Suppressor macrophage treated with lipopolysaccharide for 1 hour (primary cell): ENCODE results near the gene PRKAG2.
"Not testable (repeated sequence)": the region's sequence is repeated elsewhere in the genome, so short reads cannot be mapped to it uniquely, and the experiment has no call there.

Source experiments
- DNase-seq, 3 donors: peaks; one replicate each; pipeline ENCODE4 v3.0.0-alpha.2; 2020 to 2022

PRKAG2 gene

DNA sequence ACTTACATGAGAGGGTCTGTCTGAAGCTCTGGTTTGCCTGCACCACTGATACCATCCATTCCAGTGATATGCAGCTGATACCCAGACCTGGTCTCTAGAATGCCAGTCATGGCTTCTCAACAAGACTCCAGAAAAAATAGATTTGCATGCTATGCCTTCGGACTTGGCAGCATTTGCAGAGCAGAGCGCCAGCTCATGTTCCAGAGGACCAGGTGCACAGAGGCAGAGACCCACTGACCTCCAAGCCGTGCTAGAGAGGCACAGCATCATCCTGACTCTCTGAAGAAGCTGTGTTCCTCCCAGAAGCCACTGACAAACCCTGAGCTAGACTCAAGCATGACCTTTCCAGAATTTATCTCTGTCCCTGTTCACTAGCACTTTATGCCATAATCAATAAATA lies 6.9 kb upstream of the PRKAG2 start:
- no peak for DNase-seq

DNA sequence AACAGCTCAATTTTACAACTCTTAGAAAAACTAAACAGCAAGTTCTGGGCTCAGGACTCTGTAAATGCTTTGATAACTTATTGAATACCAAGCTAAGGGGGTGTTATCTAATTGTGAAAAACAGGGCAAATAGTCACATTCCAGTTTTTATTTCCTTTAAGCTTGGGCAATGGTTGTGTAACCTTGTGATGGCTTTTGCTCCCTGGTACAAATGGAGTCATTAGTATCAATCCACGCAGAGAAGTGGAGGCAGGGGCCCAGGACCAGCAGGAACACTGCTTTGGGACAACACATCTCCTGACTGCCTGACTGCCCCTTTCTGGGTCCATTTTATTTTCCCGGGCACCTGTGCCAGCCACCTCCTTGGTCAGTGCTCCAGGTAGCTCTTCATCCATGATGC lies 5.8 kb upstream of the PRKAG2 start:
- no peak for DNase-seq

DNA sequence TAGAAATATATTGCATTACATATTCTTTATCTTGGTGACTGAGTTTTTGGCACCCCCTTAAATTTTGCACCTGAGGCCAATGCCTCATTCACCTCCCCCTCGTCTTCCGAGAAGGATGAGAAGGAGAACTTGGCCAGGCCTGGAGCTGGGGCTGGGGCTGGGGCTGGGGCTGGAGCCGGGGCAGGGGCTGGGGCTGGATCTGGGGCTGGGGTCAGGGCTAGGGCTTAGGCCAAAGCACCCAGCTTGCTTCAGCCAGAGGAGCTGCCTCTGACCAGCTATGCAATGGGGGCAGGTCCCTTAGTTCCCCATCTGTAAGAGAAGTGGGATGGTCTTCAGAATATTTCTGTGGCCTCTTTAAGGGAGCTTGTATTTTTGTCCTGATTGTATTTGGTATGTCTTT lies 3.8 kb upstream of the PRKAG2 start:
- DNase-seq = no peak

DNA sequence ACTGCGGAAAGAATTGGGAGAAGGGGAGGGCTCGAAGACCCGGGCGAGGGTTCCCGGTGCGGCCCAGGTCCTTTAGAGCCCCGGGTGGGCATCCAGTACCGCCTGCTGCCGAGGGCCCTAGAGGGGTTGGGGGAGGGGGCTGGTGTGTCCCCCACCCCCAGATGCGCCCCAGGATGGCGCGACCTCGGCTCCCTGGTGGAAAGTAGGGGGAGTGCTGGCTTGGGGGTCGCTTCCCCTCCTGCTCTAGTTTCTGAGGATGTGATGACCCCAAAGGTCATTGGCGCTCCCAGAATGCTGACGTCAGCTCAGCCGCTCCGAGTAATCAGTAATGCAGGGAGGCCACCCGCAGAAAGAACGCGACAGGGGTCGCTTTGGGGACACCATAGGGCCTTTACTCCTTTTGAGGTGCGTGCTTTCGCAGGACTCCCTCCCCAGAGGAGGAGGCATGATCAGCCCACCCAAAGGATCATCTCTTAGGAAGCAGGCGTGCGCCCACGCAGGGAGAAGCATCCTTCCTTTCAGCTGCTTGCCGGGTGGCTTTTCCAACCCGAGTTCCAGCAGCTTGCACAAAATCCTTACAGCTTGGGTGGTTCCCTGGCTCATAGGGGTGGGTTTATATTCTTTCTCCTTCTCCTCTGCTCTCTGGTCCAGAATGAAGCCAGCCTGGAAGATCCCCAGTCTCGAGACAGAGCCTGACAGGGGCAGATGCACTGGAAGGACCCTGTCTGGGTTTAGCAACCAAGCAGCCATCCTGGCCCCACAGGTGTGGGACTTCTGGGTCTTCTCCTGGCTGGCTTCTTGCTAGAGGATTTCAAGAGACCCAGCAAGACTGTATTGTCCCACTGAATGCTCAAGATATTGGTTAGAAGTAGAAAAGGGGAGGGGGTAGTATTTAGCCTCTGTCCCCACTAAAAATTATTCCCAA lies 1.3 kb upstream of the PRKAG2 start:
- DNase-seq = no peak

DNA sequence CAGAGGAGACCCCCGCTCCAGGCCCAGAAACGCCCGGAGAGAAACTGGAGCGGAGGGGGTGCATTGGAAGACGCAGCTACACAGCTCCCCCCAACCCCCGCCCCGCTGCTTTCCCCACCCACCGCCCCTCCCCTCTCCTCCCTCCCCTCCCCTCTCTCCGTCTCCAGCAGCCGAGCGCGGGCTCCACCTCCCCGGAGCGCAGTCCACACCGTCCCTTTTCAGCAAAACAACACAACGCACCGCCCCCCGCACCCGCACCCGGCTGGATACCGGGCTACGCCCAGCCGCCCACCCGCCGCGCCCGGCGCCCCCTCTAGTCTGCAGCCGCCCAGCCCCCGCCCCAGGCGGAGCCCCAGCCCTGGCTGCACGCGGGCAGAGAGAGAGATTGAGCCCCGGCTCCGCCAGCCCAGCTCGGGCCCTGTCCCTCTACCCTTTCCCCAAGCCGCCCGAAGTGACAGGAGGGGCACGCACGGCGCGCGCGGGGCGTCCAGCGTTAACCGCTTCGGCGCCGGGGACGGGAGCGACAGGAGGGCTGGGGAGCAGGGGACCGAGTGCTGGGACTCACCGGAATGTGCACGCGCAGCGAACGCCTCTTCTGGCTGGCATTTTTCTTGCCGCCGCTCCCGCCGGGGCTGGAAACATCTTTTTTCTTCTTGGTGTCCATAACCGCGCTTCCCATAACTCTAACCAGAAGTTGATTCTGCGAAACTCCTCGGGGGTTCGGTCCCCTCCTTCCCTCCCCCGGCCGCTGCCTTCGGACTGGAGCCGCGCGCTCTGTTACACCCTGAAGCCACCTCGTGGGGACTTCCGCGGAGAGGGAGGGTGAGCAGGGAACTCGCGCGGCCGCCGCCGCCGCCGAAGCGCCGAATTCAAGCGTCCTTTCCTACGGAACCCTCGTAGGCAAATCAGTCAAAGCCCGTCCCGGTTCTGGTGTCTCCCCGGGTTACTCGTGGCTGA lies 695 bp downstream of the PRKAG2 start:
- DNase-seq = peak; percentile 80 to 90 (median 85)

DNA sequence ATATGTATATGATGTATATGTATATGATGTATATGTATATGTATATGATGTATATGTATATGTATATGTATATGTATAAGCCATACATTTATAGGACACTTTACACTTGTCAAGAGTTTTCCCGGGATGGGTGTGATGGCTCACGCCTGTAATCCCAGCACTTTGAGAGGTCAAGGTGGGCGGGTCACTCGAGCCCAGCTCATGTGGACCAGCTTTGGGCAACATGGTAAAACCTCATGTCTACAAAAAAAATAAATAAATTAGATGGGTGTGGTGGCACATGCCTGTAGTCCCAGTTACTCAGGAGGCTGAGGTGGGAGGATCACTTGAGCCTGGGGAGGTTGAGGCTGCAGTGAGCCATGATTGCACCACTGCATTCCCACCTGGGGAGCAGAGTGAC lies 2.4 kb downstream of the PRKAG2 start:
- not testable (repeated sequence) for DNase-seq

DNA sequence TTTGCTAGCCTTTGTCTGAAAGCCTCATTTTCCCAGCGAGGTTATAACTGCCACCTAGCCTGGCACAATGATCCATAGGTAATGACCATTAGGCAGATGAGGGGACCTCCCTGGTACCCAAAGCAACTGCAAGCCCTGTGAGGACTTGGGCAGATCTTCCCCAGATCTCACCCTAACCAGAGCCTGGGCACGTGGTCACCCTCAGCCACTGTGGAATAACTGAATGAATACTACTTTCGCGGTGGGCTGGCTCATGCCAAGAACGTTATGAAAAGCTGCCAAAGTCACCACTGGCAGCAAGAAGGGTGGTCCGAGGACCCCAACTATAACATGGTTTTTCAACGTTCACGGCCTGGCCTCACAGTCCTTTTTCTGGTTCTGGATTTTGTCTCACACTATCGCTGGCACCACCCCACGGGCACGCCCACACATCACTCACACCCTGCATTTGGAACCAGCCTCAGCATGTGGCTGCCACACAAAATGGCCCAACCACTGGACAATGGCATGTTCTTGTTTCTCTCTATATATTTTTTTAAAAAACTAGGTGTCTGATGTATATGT lies 3.4 kb downstream of the PRKAG2 start:
- DNase-seq = no peak

DNA sequence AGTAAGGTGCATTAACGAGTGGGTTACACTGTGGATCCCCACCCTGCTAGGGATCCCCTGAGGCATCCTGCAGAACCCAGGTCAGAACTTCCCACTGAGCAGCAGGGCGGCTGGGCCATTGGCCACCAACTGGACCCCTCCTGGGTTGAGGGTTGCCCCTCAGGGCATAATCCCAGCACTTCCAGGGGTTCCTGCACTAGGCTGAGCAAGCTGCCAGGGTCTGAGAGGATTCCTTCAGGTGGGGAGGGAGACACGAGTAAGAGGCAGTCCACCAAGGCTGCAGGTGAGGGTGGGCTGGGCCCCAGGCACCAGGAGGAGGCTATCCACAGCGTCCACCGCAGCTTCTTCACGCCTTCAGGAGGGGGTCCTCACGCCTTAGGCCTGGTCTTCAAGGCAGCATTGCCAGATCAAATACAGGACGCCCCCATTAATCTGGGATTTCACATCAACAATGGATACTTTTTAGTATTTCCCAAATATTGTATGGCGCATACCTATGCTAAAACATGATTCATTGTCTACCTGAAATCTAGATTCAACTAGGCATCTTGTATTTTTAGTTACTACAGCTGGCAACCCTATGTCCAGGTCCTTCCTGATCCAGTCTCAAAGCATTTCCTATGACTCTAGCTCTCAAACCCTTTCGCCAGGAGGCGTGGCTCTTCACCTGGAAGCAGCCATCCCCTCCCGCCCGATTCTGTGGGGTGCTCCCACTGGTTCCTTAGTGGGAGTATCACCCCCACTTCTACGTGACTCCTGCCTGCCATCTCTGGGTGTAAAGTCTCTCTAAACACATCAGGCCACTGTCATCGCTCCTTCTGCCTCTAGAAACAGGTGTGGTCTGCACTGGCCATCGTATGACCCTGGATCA lies 4.1 kb downstream of the PRKAG2 start:
- no peak for DNase-seq

DNA sequence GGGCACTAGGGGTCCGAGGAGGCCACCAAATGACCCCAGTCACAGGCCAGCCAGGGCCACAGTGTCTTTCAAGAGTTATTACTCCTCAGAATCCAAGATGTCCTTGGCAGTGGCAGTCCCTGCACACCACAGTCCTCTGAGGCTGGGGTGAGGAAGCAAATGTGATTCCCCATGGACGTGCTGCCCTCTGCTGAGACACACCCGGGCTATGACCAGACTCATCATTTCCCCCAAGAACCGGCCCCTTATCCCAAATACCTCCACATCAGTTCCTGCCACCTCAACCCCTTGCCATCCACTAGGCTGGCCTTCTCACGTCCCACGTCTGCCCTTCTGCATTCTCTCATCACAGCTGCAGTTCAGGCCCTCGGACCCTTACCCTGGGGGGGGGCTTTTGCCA lies 5.0 kb downstream of the PRKAG2 start:
- peak; percentile 61 to 75 (median 70) for DNase-seq

DNA sequence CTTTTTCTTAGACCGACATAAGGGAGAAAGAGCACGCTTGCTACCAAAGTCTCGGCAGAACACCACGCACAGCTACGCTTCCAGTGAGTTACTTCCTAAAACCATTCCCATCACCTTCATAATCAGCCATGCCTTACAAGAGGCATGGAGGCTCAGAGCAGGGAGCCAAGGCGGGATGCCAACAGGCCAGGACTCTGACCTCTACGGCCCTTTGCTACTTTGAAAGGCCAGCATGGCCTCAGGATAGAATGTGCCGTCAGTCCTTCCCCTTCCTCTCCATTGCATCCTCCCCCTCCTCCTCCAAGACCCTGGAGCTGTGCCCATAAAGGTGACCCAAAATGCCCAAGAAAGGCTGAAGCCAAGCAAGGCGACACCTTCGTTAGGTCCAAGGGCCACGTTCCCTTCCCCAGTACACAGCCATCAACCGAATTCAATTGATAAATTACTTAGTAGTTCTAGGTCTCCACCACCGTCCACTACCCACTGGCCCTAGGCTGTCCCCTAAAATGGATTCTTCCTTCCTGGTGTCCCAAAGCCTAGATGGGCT lies 5.7 kb downstream of the PRKAG2 start:
- no peak for DNase-seq

DNA sequence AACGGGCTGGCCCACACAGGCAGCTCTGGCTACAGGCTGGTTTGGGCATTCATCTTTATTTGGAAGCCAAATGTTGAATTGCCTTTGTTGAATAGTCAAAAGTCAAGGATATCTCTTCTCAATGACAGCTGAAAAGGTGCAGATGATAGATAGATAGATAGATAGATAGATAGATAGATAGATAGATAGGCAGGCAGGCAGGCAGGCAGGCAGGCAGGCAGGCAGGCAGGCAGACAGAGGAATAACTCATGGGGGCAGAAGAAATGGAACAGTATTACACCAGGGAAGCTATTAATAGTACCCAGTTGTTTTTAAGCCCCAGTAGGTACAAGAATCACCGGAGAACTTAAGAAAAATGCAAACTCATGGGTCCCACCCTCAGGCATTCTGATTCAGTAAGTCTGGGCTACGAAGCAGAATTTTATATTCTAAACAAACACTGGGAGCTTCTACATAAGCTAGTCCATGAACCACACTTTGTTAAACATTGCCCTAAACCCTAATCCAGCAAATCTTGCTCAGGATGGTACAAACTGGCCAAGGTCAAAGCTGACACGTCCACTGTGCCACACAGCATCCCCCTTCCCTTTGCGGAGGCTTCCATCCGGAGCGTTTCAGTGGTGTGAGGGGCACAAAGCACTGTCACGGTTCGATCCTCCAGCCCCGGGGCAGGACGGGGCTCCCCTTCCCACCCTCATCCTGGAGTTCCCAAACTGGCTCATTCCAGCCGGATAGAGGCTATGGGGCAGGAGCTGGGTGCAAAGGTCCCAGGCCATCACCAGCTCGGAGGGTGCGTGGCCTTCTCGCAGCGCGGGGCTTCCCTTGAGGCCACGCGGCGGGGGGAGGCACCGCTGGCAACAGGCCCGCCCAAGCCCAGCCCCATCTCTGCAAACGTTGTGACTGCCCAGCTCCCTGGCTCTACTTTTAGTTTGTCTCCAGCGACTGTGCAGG lies 6.7 kb downstream of the PRKAG2 start:
- no peak for DNase-seq

DNA sequence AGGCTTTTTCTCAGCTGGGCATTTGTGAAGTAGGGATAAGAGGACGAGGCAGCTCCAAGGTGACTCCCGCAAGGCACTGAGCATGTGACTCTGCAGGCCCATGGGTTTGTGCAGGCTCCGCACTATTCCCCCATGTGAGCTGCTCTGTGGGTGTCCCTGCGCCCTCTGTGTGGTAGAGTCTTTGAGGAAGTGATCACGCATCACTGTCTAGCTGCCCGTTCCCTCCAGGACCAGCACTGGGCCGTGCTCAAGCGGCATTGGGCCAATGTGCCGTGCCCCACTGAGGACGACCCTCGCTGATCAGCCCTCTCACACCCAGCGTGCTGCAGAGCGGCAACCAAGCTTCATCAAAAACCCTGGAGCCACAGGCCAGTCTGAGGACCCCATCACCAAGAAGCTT lies 7.5 kb downstream of the PRKAG2 start:
- peak in 2 of 3 donors; percentile 37 to 43 for DNase-seq

DNA sequence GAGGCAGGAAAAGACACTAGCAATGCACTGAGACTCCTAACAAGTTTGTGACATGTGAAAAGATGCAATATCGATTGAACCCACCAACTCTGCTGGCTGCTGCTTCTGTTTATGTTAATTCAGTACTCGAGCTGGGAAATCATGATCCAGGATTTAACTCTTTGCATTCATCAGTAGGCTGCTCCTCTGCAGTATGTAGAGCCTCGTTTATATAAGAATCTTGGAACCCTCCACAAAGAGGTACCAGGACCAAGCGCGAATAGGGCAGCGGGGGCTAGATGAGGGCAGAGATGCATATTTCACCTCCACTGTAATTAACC lies 7.8 kb downstream of the PRKAG2 start:
- no peak for DNase-seq

DNA sequence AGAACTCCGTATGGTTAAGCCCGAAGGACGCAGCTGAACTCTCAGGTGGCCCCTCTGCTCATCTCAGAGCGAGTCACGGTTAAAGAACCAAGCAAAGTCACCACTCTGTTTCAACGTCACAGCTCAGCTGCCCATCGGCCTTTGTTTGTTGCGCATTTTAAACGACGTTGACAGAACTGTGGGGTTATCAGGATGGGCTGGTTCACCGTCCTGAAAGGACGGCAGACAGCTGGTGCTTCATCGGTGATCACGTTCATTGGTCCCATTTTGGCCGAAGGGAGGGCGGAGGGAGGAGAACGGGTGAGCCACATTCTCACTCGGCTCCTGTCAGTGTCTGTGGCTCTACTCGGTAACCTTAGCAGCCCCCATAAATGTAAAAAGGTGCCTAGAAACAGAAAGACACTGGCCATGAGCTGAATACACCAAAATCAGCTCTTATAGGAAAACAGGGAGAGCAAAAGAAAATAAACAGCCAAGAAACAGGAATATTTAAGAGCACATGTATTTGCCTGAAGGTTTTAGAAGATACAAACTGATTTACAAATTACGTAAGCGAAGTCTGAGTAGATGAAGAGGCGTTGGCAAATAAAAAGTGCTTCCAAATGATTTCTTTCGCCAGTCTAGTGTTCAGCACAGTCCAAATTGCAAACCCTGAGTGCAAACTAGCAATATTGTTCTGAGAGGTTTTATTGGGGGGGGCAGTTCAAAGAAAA lies 8.4 kb downstream of the PRKAG2 start:
- no peak for DNase-seq

DNA sequence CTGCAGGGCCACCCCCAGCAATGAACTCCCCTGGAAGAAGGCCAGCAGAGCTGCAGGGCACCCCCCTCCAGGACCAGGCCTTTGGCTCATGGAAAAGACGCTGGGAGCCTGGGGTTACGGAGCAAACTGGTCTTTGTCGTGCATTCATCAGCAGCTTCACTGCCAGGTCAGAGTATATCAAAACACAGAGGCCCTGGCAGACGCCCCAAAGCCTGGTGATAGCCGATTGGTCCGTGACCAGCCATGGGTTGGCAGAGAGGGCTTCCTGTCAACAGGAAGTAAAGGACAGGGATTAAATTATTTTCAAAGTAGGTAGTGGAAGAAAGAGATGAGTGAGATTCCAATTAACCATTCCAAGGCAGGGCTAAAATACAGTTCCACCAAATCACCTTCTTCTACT lies 9.0 kb downstream of the PRKAG2 start:
- no peak for DNase-seq

DNA sequence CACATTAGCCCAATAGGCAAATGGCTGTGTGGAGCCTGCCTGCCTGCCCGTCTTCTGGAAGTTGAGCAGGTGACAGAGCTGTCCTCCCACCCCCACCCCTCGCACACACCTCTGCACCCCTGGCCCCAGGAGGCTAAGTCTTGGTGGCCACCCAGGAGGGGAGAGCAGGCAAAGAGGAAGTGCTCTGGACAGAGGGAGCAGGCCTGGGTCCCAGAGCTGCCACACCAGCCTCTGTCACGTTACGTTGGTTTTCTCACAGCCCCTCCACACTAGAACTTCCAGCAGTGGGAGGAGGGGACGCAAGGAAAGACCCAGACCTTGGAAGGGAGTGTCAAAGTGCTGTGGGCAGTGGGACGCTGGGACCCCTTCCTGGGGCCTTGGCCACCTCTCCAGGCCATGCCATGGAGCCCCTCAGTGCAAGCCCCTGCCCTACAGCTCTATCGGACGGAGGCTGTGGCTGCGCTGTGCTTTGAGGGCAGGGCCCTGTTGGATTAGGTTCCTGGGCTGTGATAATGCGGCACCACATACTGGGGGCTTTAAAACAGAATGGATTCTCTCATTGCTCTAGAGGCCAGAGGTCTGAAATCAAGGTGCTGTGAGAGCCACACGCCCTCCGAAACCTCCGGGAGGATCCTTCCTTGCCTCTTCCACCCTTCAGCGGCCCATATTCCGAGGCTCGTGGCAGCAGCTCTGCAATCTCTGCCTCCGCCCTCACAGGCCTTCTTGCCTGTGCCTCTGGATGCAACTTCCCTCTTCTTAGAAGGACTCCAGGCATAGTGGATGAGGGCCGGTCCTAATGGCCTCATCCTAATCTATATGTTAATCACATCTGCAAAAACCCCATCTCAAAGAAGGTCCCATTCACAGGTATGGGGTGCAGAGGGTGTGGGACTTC lies 9.9 kb downstream of the PRKAG2 start:
- DNase-seq = peak in 1 of 3 donors; percentile 45

DNA sequence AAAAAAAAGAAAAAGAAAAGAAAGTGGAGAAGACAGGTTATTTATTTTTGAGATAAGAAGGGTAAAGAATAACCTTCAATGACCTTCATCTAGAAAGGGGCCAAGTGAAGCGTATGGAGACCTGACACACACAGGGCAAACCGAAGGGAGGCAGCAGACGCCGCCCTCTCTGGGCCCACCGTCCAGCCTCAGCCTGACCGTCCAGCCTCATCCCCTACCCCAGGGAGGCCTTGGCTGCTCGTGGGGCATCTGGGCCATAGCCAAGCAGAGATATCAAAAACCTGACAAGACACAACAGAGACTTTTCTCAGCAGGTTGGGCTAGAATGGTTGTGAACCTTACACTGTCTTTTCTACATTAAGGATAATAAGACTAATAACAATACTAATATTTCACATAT lies 10.9 kb downstream of the PRKAG2 start:
- no peak for DNase-seq

DNA sequence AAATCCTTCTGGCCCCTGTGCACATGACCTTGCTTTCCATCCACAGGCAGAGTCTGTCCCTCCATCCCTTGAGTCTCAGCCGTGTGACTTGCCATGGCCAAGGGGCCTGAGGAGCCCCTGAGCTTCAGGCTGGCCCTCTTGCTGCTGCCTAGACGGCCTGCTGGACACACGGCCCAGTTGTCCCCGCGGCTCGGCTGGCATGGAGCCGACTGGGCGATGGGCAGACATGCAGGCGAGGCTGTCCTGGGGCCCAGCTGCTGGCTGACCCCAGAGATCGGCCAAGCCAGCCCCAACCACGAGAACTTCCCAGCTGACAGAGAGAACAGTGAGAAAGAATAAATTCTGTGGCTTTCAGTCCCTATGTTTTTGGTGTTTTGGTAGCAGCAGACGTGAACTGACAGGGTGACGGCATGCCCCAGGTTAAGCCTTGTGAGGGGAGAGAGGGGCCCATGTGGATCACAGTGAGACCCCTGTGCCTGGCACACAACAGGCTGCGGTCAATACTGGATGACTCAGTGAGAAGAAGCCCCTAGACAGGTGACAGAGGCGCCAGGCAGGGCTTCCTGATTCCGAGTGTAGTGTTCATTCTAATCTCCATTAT lies 11.7 kb downstream of the PRKAG2 start:
- DNase-seq = no peak

DNA sequence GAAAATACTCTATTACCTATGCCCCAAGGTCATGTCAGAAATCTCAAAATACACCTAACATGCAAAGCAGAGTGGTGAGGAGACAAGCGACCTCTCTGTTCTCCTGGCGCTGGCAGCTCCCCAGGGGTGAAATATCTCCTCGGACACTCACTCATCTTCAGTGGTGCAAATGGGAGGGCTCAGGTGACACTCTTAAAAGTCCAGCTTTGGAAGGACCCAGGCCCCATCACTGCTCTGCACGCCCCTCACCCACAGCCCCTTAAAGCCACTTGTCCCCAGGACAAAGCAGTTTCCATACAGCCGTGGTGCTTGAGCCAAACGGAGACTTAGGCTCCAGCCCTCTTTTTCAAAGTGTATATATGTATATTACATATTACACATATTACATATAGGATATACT lies 12.4 kb downstream of the PRKAG2 start:
- DNase-seq = no peak
